Measurements from ENCODE around the gene PRDX5. TPM values are rescaled to one million over a fixed set of nuclear protein-coding genes. Genes with fewer than 3 reads are reported as not detected.

PRDX5 gene
- total RNA-seq, 1 experiment from 2014 or later: 381 TPM

GRCh38 chr11:64304032-64304315, 13.9 kb upstream of the PRDX5 start:
- Histone ChIP-seq H3F3A (ENCODE audit: insufficient read depth, low read depth) (peaks cover 24% of the 10 kb centered on the region; the same call in 1 of the 2 replicates), H3K27me3 (ENCODE audit: insufficient read depth, low read depth) (0 out of 2 replicates have a peak, but pooled peaks cover 7% of the 10 kb centered on the region), H3K9me2 (ENCODE audit: insufficient read depth) (no peaks in the 10 kb centered on the region), H3K9me3 (ENCODE audit: insufficient read depth, low read depth) (no peaks in the 10 kb centered on the region), H3K4me2 (peak overlapping the region; percentile 77), H3K27ac (no peak overlapping the region), H4K20me1 (ENCODE audit: insufficient read depth) (no peaks in the 10 kb centered on the region; the same call in 1 of the 2 replicates), H3K36me3 (ENCODE audit: low read depth) (0 out of 2 replicates have a peak, but pooled peaks cover 2% of the 10 kb centered on the region), H3K4me3 (peak overlapping the region; percentile 74; the same call in 1 of the 2 replicates), H2AFZ (no peak overlapping the region), H3K4me1 (replicated peaks; ENCODE audit: insufficient read depth) (peaks cover 27% of the 10 kb centered on the region), H3K79me2 (ENCODE audit: low read depth) (peaks cover 21% of the 10 kb centered on the region)
- ChIA-PET CTCF (interaction anchor here (0.7 to 1.9 kb wide), 9 partner anchors 14 to 1550 kb away, joined by 3 to 20 read pairs (median 8); partner anchors contain the start of genes PRDX5, SF1, TRMT112 and ZBTB3), POLR2A (ENCODE audit: unreplicated experiment) (interaction anchor here (0.5 to 0.7 kb wide), 3 partner anchors 118 to 356 kb away, joined by 4 to 19 read pairs (median 5); partner anchors contain the start of gene STIP1)
- TF ChIP-seq, protein P1, sequence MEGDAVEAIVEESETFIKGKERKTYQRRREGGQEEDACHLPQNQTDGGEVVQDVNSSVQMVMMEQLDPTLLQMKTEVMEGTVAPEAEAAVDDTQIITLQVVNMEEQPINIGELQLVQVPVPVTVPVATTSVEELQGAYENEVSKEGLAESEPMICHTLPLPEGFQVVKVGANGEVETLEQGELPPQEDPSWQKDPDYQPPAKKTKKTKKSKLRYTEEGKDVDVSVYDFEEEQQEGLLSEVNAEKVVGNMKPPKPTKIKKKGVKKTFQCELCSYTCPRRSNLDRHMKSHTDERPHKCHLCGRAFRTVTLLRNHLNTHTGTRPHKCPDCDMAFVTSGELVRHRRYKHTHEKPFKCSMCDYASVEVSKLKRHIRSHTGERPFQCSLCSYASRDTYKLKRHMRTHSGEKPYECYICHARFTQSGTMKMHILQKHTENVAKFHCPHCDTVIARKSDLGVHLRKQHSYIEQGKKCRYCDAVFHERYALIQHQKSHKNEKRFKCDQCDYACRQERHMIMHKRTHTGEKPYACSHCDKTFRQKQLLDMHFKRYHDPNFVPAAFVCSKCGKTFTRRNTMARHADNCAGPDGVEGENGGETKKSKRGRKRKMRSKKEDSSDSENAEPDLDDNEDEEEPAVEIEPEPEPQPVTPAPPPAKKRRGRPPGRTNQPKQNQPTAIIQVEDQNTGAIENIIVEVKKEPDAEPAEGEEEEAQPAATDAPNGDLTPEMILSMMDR (conservative IDR thresholded peaks at IDR 0.05): no peak
- no peak for TF ChIP-seq EZH2 (IDR thresholded peaks at IDR 0.05; ENCODE audit: low read depth)
- peak in 1 of 2 experiments; percentile 32 for DNase-seq
- intact Hi-C loops (cut with micrococcal nuclease; ENCODE audit: unreplicated experiment): loop anchor here (1.0 to 10.0 kb wide), 6 partner anchors 15 to 469 kb away; partner anchors contain the start of genes COX8A, FKBP2, MARK2 and PRDX5
- no TSS peak for BruUV-seq (replicated peaks)

GRCh38 chr11:64304316-64305072, 13.4 kb upstream of the PRDX5 start:
- POLR2A ChIA-PET (ENCODE audit: unreplicated experiment): interaction anchor here (0.5 to 1.2 kb wide), 8 partner anchors 13 to 355 kb away, joined by 3 to 23 read pairs (median 6); partner anchors contain the start of genes PRDX5, STIP1 and TRMT112
- no peaks in the 10 kb centered on the region; the same call in 1 of the 2 replicates for H4K20me1 ChIP-seq (ENCODE audit: insufficient read depth)
- intact Hi-C loops (cut with micrococcal nuclease; ENCODE audit: unreplicated experiment): loop anchor here (1.0 to 10.0 kb wide), 8 partner anchors 14 to 470 kb away; partner anchors contain the start of genes BAD, COX8A, FKBP2 and MARK2
- H3K27ac ChIP-seq: peak overlapping the region; percentile 71
- H3K27me3 ChIP-seq (ENCODE audit: insufficient read depth, low read depth): 0 out of 2 replicates have a peak, but pooled peaks cover 7% of the 10 kb centered on the region
- H3K4me3 ChIP-seq: peak overlapping the region; percentile 74
- H3K9me3 ChIP-seq (ENCODE audit: insufficient read depth, low read depth): no peaks in the 10 kb centered on the region
- peaks cover 27% of the 10 kb centered on the region for H3K4me1 ChIP-seq (replicated peaks; ENCODE audit: insufficient read depth)
- peak overlapping the region; percentile 80 for H2AFZ ChIP-seq
- CTCF ChIA-PET: interaction anchor here (0.6 to 1.9 kb wide), 15 partner anchors 10 to 1550 kb away, joined by 3 to 20 read pairs (median 3); partner anchors contain the start of genes BAD, PRDX5, SF1 and TRMT112
- H3K4me2 ChIP-seq: peak overlapping the region; percentile 77
- H3K79me2 ChIP-seq (ENCODE audit: low read depth): peaks cover 24% of the 10 kb centered on the region
- H3K36me3 ChIP-seq (ENCODE audit: low read depth): 0 out of 2 replicates have a peak, but pooled peaks cover 5% of the 10 kb centered on the region
- BruUV-seq (replicated peaks): TSS peak; percentile 95
- H3K9me2 ChIP-seq (ENCODE audit: insufficient read depth): no peaks in the 10 kb centered on the region
- peaks cover 24% of the 10 kb centered on the region; the same call in 1 of the 2 replicates for H3F3A ChIP-seq (ENCODE audit: insufficient read depth, low read depth)
- TF ChIP-seq, protein P1 (conservative IDR thresholded peaks at IDR 0.05): peak; percentile 97
- no peak for TF ChIP-seq EZH2 (IDR thresholded peaks at IDR 0.05; ENCODE audit: low read depth)
- DNase-seq: peak; percentile 81 to 95

GRCh38 chr11:64305075-64305690, 12.7 kb upstream of the PRDX5 start, which contains the start of gene ESRRA:
TSS of gene ESRRA (plus strand) at chr11:64305524. CDS start at chr11:64307180, 1,656 bp downstream.
- H4K20me1 ChIP-seq (ENCODE audit: insufficient read depth): peaks cover 3% of the 10 kb centered on the region
- ChIA-PET POLR2A (ENCODE audit: unreplicated experiment) (interaction anchor here (0.7 to 1.2 kb wide), 7 partner anchors 12 to 303 kb away, joined by 3 to 23 read pairs (median 6); partner anchors contain the start of genes PRDX5 and TRMT112), CTCF (interaction anchor here (0.6 to 1.9 kb wide), 14 partner anchors 10 to 1551 kb away, joined by 3 to 20 read pairs (median 4); partner anchors contain the start of genes BAD, PRDX5, SF1 and TRMT112)
- 0 out of 2 replicates have a peak, but pooled peaks cover 7% of the 10 kb centered on the region for H3K27me3 ChIP-seq (ENCODE audit: insufficient read depth, low read depth)
- peaks cover 24% of the 10 kb centered on the region; the same call in 1 of the 2 replicates for H3F3A ChIP-seq (ENCODE audit: insufficient read depth, low read depth)
- H3K4me1 ChIP-seq (replicated peaks; ENCODE audit: insufficient read depth): peaks cover 27% of the 10 kb centered on the region
- no TSS peak for BruUV-seq (replicated peaks)
- H3K4me3 ChIP-seq: peak within 1 kb of the TSS; percentile 77
- H3K9me3 ChIP-seq (ENCODE audit: insufficient read depth, low read depth): no peaks in the 10 kb centered on the region
- DNase-seq: peak; percentile 96 to 100
- H3K36me3 ChIP-seq (ENCODE audit: low read depth): 0 out of 2 replicates have a peak, but pooled peaks cover 5% of the 10 kb centered on the region
- intact Hi-C loops (cut with micrococcal nuclease; ENCODE audit: unreplicated experiment): loop anchor here (1.0 to 10.0 kb wide), 7 partner anchors 14 to 470 kb away; partner anchors contain the start of genes BAD, COX8A, FKBP2 and MARK2
- no peaks in the 10 kb centered on the region for H3K9me2 ChIP-seq (ENCODE audit: insufficient read depth)
- peak within 1 kb of the TSS; percentile 80 for H2AFZ ChIP-seq
- H3K27ac ChIP-seq: peak within 1 kb of the TSS; percentile 71
- TF ChIP-seq EZH2 (IDR thresholded peaks at IDR 0.05; ENCODE audit: low read depth): no peak
- TF ChIP-seq, protein P1 (conservative IDR thresholded peaks at IDR 0.05): no peak
- peak within 1 kb of the TSS; percentile 94 for H3K4me2 ChIP-seq
- peaks cover 28% of the 10 kb centered on the region for H3K79me2 ChIP-seq (ENCODE audit: low read depth)

All from PC-9 (cell line).